Measurements from ENCODE around the gene LHX8. TPM values are rescaled to one million over a fixed set of nuclear protein-coding genes. Genes with fewer than 3 reads are reported as not detected.
A peak's percentile ranks its signal among the peaks of the same experiment; 100 is the strongest.

LHX8 gene

DNA sequence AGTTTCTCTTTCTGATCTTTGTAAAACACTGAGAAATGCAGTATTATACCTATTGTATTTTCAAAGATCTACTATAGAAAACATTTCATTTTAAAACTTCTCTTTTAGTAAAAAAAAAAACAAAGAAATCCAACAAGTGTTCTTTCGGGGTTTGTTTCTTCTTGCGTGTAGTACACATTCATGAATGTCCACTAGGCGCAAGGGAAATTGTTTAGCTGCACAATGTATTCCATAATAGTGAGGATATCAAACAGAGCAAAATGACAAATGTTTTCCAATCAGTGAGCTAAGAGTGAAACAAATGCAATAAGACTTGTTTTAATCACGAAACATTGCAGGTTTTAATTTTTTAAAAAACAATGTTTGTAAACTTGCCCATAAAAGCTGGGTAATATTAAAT lies 68.6 kb downstream of the LHX8 start:
- no CpG with 5 or more reads among the region's 4 CpGs for WGBS (ENCODE audit: extremely low coverage, insufficient coverage, low lambda C conversion rate)
- H3K4me1 ChIP-seq (ENCODE audit: control insufficient read depth, low read depth, low read length) = no peaks in the 10 kb centered on the region
- H3K56ac ChIP-seq (ENCODE audit: low read length) = no peak overlapping the region
- no peaks in the 10 kb centered on the region for H3K27me3 ChIP-seq (ENCODE audit: insufficient read depth, low read length, poor library complexity)
- H3K23ac ChIP-seq (ENCODE audit: low read length) = no peak overlapping the region
- H2BK120ac ChIP-seq (ENCODE audit: low read depth, low read length) = no peak overlapping the region
- no peak overlapping the region for H4K8ac ChIP-seq (ENCODE audit: low read depth, low read length)
- no peak for DNase-seq
- H3K4me2 ChIP-seq (ENCODE audit: low read length) = no peak overlapping the region
- no peak overlapping the region for H3K9ac ChIP-seq (ENCODE audit: low read length)
- no peak overlapping the region for H3K4me3 ChIP-seq (ENCODE audit: low read length)
- no peaks in the 10 kb centered on the region for H3K79me1 ChIP-seq (ENCODE audit: low read length)
- no peak overlapping the region for H3K18ac ChIP-seq (ENCODE audit: low read length)
- H2AK5ac ChIP-seq (ENCODE audit: low read length) = no peak overlapping the region
- H3K79me2 ChIP-seq (ENCODE audit: control insufficient read depth, insufficient read depth, low read length) = no peaks in the 10 kb centered on the region
- H2BK5ac ChIP-seq (ENCODE audit: low read length) = no peak overlapping the region
- no peak overlapping the region for H3K27ac ChIP-seq (ENCODE audit: low read depth, low read length)
- no peaks in the 10 kb centered on the region for H3K36me3 ChIP-seq (ENCODE audit: control insufficient read depth, insufficient read depth, low read length)
- H3K4ac ChIP-seq (ENCODE audit: low read depth, low read length) = no peak overlapping the region
- no peak overlapping the region for H4K5ac ChIP-seq (ENCODE audit: low read length)
- H2BK15ac ChIP-seq (replicated peaks; ENCODE audit: low read depth) = no peak overlapping the region

DNA sequence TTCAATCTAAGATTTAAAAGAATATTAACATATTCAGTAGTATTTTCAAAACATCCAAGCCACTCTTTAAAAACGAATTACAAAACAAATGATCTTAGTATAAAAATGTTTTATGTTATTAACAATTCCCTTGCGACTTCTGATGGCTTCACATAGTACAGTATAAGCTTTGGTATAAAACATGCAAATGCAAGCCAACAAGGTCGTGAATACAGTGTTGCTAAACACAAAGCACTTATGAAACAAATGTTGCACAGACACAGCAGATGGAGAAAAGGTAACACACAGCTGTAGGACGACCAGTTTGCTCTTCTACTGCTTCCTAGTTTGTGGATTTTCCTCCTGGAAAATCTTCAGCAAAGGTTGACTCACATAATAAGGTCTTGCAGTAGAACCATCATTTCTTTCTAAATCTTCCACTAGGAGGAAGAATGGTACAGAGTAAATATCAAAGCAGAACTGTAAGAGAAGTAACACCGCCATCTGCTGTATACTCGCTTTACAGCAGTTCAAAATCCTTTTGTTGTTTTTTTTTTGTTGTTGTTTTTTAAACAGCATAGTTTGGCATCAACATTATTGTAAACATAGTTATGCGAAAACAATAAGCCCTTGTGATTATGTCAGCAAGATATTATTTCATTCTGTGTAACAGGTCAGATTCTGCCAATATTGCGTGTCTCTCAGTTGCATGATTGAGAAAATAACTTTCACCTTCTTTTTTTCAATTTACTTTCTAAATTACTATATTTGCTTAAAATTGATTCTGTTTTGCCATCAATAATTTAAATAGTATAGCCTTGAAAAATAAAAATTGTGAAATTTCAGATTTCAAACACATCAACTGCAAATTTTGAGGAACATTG lies 69.5 kb downstream of the LHX8 start:
- no peaks in the 10 kb centered on the region for H3K36me3 ChIP-seq (ENCODE audit: control insufficient read depth, insufficient read depth, low read length)
- no peaks in the 10 kb centered on the region for H3K27me3 ChIP-seq (ENCODE audit: insufficient read depth, low read length, poor library complexity)
- no peaks in the 10 kb centered on the region for H3K4me1 ChIP-seq (ENCODE audit: control insufficient read depth, low read depth, low read length)
- no peak overlapping the region for H3K4me2 ChIP-seq (ENCODE audit: low read length)
- H3K18ac ChIP-seq (ENCODE audit: low read length) = no peak overlapping the region
- H4K8ac ChIP-seq (ENCODE audit: low read depth, low read length) = no peak overlapping the region
- no peak overlapping the region for H3K27ac ChIP-seq (ENCODE audit: low read depth, low read length)
- H3K23ac ChIP-seq (ENCODE audit: low read length) = no peak overlapping the region
- H3K9ac ChIP-seq (ENCODE audit: low read length) = no peak overlapping the region
- H3K79me2 ChIP-seq (ENCODE audit: control insufficient read depth, insufficient read depth, low read length) = no peaks in the 10 kb centered on the region
- peak; percentile 72 for DNase-seq
- H3K4me3 ChIP-seq (ENCODE audit: low read length) = no peak overlapping the region
- H3K79me1 ChIP-seq (ENCODE audit: low read length) = no peaks in the 10 kb centered on the region
- H4K5ac ChIP-seq (ENCODE audit: low read length) = no peak overlapping the region
- no peak overlapping the region for H2AK5ac ChIP-seq (ENCODE audit: low read length)
- H2BK5ac ChIP-seq (ENCODE audit: low read length) = no peak overlapping the region
- H2BK120ac ChIP-seq (ENCODE audit: low read depth, low read length) = no peak overlapping the region
- no CpG with 5 or more reads among the region's 8 CpGs for WGBS (ENCODE audit: extremely low coverage, insufficient coverage, low lambda C conversion rate)
- H3K4ac ChIP-seq (ENCODE audit: low read depth, low read length) = no peak overlapping the region
- no peak overlapping the region for H2BK15ac ChIP-seq (replicated peaks; ENCODE audit: low read depth)
- no peak overlapping the region for H3K56ac ChIP-seq (ENCODE audit: low read length)

DNA sequence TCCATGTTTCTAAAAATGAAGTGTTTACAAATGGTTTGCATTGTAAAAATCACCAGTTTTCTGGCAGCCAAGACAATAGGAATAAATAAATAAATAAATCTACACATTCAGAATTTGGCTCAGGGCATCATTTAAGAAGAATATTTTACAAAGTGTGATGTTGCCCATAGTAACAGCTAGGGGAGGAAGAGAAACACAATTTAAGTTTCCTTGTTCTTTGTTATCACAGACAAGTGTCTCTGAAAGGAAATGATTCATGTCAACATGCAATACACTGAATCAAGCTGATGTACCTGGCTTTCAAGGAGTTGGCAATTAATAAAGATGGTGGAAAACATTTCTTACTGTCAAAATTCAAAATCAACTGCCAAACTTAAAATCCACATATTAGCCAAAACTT lies 74.7 kb downstream of the LHX8 start:
- Histone ChIP-seq H2AK5ac (ENCODE audit: low read length) (no peak overlapping the region), H2BK5ac (ENCODE audit: low read length) (no peak overlapping the region), H2BK15ac (replicated peaks; ENCODE audit: low read depth) (no peak overlapping the region), H3K4me3 (ENCODE audit: low read length) (no peak overlapping the region), H3K79me1 (ENCODE audit: low read length) (no peaks in the 10 kb centered on the region), H3K23ac (ENCODE audit: low read length) (no peak overlapping the region), H3K9ac (ENCODE audit: low read length) (no peak overlapping the region), H2BK120ac (ENCODE audit: low read depth, low read length) (no peak overlapping the region), H3K4me2 (ENCODE audit: low read length) (no peak overlapping the region), H3K36me3 (ENCODE audit: control insufficient read depth, insufficient read depth, low read length) (no peaks in the 10 kb centered on the region), H3K56ac (ENCODE audit: low read length) (no peak overlapping the region), H3K27me3 (ENCODE audit: insufficient read depth, low read length, poor library complexity) (no peaks in the 10 kb centered on the region), H4K8ac (ENCODE audit: low read depth, low read length) (no peak overlapping the region), H3K4me1 (ENCODE audit: control insufficient read depth, low read depth, low read length) (no peaks in the 10 kb centered on the region), H3K18ac (ENCODE audit: low read length) (no peak overlapping the region), H4K5ac (ENCODE audit: low read length) (no peak overlapping the region), H3K79me2 (ENCODE audit: control insufficient read depth, insufficient read depth, low read length) (no peaks in the 10 kb centered on the region), H3K4ac (ENCODE audit: low read depth, low read length) (no peak overlapping the region), H3K27ac (ENCODE audit: low read depth, low read length) (no peak overlapping the region)
- no peak for DNase-seq

Small RNA genes within 50 kb of the gene (small RNA-seq; reads per million reads assigned to genes)
- not detected for gene RNU6-622P (ENCODE audit: insufficient read depth)
